Colonic mucosa (tissue), 4 donors: ENCODE measurements around the gene ARHGAP42. TPM values are rescaled to one million over a fixed set of nuclear protein-coding genes. Genes with fewer than 3 reads are reported as not detected.
"Not testable (repeated sequence)": the region's sequence is repeated elsewhere in the genome, so short reads cannot be mapped to it uniquely, and the experiment has no call there.

Experiments used
- DNase-seq: peaks from one replicate; pipeline ENCODE4 v3.0.0-alpha.2; 2020
- H3K27ac ChIP-seq: fragments of 200-600 bp; one replicate; pipeline ENCODE4 v1.8.0; 2021
- H3K27me3 ChIP-seq: fragments of 200-600 bp; one replicate; pipeline ENCODE4 v1.8.0; 2021
- H3K36me3 ChIP-seq: fragments of 200-600 bp; one replicate; pipeline ENCODE4 v1.8.0; 2021
- H3K4me1 ChIP-seq: fragments of 200-600 bp; one replicate; pipeline ENCODE4 v1.8.0; 2021; ENCODE audit warnings: mild to moderate bottlenecking
- H3K4me3 ChIP-seq: fragments of 200-600 bp; one replicate; pipeline ENCODE4 v1.8.0; 2021
- H3K9ac ChIP-seq, 2 donors: one replicate each; pipeline ENCODE4 v1.7.0; 2013; ENCODE audit warnings: control low read depth in 2 of 2, low read depth in 2 of 2, low read length in 2 of 2
- H3K9me3 ChIP-seq: fragments of 200-600 bp; one replicate; pipeline ENCODE4 v1.8.0; 2021
- intact Hi-C: fragments of 100-400 bp; cut with DNase I; formaldehyde crosslinking; loops from one replicate; pipeline ENCODE4 v1.14.1; 2022
- total RNA-seq, 2 donors: library from RNA; stranded (reverse); fragmentation: NEBNext Ultra II Directional in 1 of 2; extraction: Animal tissue kit (Norgen Biotek cat#: 25700) in 1 of 2; gene quantifications; one replicate each; pipeline ENCODE4 v1.2.1, GENCODE V29; 2021
- TF ChIP-seq, protein P1 (sequence below): fragments of 200-600 bp; IDR thresholded peaks from one replicate; pipeline ENCODE4 v1.8.0; 2022; ENCODE audit warnings: antibody characterized with exemption, mild to moderate bottlenecking
- donor health status: healthy.
- donor health status: DM: no; HTN: no; CAD: no.
- donor health status: DM: no; HTN: no; CAD: no.

ARHGAP42 gene
- total RNA-seq, 2 donors from 2014 or later, result 13.4 to 15.9 TPM

DNA sequence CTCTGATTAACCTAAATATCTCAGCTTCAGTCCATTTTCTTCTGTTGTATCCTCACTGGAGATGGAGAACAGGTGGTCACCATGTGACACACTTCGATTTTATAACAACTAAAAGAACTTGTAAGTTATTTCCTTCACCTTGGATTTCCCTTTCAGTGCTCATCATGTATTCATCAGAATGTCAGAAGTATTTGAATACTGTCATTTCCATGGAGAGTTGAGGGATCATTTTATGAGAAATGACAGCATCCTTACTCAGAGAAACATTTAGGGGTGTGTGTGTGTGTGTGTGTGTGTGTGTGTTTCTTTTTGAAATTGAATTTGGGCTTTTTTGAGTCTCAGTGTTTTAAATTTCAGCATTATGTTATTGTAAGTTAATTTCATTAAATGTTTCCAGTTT lies 205.8 kb downstream of the ARHGAP42 start:
- TF ChIP-seq, protein P1, sequence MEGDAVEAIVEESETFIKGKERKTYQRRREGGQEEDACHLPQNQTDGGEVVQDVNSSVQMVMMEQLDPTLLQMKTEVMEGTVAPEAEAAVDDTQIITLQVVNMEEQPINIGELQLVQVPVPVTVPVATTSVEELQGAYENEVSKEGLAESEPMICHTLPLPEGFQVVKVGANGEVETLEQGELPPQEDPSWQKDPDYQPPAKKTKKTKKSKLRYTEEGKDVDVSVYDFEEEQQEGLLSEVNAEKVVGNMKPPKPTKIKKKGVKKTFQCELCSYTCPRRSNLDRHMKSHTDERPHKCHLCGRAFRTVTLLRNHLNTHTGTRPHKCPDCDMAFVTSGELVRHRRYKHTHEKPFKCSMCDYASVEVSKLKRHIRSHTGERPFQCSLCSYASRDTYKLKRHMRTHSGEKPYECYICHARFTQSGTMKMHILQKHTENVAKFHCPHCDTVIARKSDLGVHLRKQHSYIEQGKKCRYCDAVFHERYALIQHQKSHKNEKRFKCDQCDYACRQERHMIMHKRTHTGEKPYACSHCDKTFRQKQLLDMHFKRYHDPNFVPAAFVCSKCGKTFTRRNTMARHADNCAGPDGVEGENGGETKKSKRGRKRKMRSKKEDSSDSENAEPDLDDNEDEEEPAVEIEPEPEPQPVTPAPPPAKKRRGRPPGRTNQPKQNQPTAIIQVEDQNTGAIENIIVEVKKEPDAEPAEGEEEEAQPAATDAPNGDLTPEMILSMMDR, result no peak

DNA sequence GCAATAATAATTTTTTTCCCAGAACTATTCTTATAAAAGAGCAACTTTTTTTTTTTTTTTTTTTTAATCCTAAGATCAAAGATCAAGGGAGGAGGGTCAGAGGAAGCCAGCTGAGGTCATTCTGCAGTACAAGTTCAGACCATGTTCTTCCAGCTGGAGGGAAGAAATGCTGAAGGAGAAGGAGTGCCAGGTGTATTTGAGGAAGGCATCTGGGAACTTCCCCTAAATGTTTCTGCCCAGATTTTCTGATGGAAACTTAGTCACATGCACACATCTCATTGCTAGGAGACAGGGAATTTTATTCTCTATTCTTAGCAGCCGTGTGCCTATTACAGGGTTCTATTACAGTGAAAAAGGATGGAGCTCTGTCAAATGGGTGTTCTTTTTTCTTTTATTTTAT lies 208.4 kb downstream of the ARHGAP42 start:
- no peak for DNase-seq
- no peaks in the 10 kb centered on the region for H3K36me3 ChIP-seq
- H3K9me3 ChIP-seq, result no peaks in the 10 kb centered on the region
- TF ChIP-seq, protein P1, result no peak
- no peak overlapping the region for H3K4me3 ChIP-seq
- no peak overlapping the region for H3K27ac ChIP-seq
- no peaks in the 10 kb centered on the region for H3K4me1 ChIP-seq
- H3K9ac ChIP-seq, result no peak overlapping the region
- intact Hi-C loops, result no loop called here
- no peaks in the 10 kb centered on the region for H3K27me3 ChIP-seq

More for the DNA sequence above, 205.8 kb downstream of the ARHGAP42 start:
- no peak overlapping the region for H3K9ac ChIP-seq
- H3K36me3 ChIP-seq, result no peaks in the 10 kb centered on the region
- no peaks in the 10 kb centered on the region for H3K4me1 ChIP-seq
- H3K27me3 ChIP-seq, result no peaks in the 10 kb centered on the region
- intact Hi-C loops, result no loop called here
- no peak overlapping the region for H3K27ac ChIP-seq
- no peak overlapping the region for H3K4me3 ChIP-seq
- H3K9me3 ChIP-seq, result no peaks in the 10 kb centered on the region
- no peak for DNase-seq

DNA sequence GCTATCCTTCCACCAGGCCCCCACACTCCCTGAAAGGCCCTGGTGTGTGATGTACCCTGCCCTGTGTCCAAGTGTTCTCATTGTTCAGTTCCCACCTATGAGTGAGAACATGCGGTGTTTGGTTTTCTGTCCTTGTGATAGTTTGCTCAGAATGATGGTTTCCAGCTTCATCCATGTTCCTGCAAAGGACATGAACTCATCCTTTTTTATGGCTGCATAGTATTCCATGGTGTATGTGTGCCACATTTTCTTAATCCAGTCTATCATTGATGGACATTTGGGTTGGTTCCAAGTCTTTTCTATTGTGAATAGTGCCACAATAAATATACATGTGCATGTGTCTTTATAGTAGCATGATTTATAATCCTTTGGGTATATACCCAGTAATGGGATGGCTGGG lies 208.9 kb downstream of the ARHGAP42 start:
- intact Hi-C loops, H3K9ac ChIP-seq, H3K4me3 ChIP-seq, H3K36me3 ChIP-seq, H3K9me3 ChIP-seq, H3K4me1 ChIP-seq, DNase-seq, H3K27ac ChIP-seq, H3K27me3 ChIP-seq: not testable (repeated sequence)

DNA sequence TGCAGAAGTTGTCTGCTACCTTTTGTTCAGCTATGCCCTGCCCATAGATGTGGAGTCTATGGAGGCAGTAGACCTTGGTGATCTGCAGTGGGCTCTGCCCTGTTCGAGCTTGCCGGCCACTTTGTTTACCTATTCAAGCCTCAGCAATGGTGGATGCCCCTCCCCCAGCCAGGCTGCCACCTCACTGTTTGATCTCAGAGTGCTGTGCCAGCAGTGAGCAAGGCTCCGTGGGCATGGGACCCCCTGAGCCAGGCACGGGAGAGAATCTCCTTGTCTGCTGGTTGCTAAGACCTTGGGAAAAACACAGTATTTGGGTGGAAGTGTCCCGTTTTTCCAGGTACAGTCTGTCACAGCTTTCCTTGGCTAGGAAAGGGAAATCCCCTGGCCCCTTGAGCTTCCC lies 214.4 kb downstream of the ARHGAP42 start:
- H3K27ac ChIP-seq, H3K4me3 ChIP-seq, DNase-seq, H3K4me1 ChIP-seq, H3K36me3 ChIP-seq, H3K9ac ChIP-seq, intact Hi-C loops, H3K27me3 ChIP-seq, H3K9me3 ChIP-seq: not testable (repeated sequence)

DNA sequence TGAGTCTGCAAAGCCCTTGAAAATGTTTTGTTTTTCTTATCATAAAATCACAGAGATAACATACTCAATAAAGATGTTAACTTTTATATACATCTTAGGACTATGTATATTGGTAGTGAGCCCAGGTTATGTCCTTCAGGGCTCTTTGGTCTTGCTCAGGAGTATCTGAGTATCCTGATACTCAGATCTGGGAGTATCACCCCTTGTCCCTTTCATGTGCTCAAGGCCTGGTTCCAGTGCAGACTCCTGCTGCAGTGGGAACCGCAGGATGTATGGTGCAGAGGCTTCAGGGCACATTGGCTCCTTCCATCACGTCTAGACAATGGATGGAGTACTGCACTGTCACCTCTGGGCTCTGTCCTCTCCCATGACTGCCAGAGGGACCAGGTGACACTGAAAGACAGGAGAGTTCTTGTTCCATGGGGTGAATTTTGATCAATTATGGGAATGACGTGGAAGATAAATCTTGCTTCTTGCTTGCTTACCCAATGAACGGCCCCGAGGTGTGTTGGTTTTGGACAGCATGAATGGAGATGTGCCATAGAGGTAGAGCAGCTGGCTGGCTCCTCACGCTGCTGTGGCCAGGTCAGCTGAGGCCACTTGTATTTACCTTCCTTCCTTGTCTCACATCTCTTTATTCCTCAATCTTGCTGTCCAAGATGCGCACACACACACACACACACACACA lies 215.5 kb downstream of the ARHGAP42 start:
- Histone ChIP-seq H3K4me3 (no peak overlapping the region), H3K27ac (no peak overlapping the region), H3K36me3 (no peaks in the 10 kb centered on the region), H3K27me3 (no peaks in the 10 kb centered on the region), H3K9me3 (no peaks in the 10 kb centered on the region), H3K9ac (no peak overlapping the region), H3K4me1 (no peaks in the 10 kb centered on the region)
- DNase-seq, result no peak
- TF ChIP-seq, protein P1, result no peak
- intact Hi-C loops, result no loop called here

DNA sequence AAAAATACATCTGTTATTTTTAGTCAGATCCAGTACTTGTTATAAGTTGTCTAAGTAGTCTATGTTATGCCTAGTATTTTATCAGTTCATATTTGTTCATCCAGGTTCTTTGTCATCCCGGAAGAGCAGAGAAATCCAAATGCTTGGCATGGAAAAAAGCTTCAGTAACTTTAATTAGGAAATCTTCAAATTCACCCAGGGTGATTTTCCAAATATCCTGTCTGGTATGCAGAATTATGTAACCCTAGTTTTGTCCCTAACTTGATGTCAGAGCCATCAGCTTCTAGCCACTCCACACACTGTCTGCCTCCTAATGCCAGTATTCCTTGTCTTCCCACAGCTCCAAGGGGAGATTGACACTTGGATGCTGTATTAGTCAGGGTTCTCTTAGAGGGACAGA lies 216.2 kb downstream of the ARHGAP42 start:
- DNase-seq, result no peak
- H3K27me3 ChIP-seq, result no peaks in the 10 kb centered on the region
- no peaks in the 10 kb centered on the region for H3K36me3 ChIP-seq
- intact Hi-C loops, result no loop called here
- H3K9ac ChIP-seq, result no peak overlapping the region
- H3K4me3 ChIP-seq, result no peak overlapping the region
- no peak overlapping the region for H3K27ac ChIP-seq
- no peaks in the 10 kb centered on the region for H3K9me3 ChIP-seq
- TF ChIP-seq, protein P1, result no peak
- H3K4me1 ChIP-seq, result no peaks in the 10 kb centered on the region
